HepG2 (cell line): ENCODE results near the gene SPATA33. TPM values are rescaled to one million over a fixed set of nuclear protein-coding genes. Genes with fewer than 3 reads are reported as not detected.

Source experiments
- BCL6 ChIP-seq: IDR thresholded peaks from 2 replicates; pipeline ENCODE4 v1.6.1; 2016; ENCODE audit warnings: missing genetic modification reagents, missing compliant biosample characterization
- DR1 ChIP-seq: sonication (generic); formaldehyde crosslinking; IDR thresholded peaks from 2 replicates; pipeline ENCODE4 v1.8.0; 2021; ENCODE audit warnings: mild to moderate bottlenecking, missing genetic modification reagents, inconsistent platforms
- ELF1 ChIP-seq: sonication (generic); formaldehyde crosslinking; IDR thresholded peaks from 2 replicates; pipeline ENCODE4 v1.4.0; 2020; ENCODE audit warnings: missing genetic modification reagents
- ESRRA ChIP-seq: sonication (generic); formaldehyde crosslinking; IDR thresholded peaks from 2 replicates; pipeline ENCODE4 v1.5.1; 2020; ENCODE audit warnings: mild to moderate bottlenecking, low read depth, missing genetic modification reagents
- GFI1 ChIP-seq: sonication (generic); formaldehyde crosslinking; IDR thresholded peaks from 2 replicates; pipeline ENCODE4 v1.5.0; 2020; ENCODE audit warnings: missing genetic modification reagents, mild to moderate bottlenecking, borderline replicate concordance
- GMEB1 ChIP-seq: sonication (generic); formaldehyde crosslinking; IDR thresholded peaks from 2 replicates; pipeline ENCODE4 v1.5.1; 2020; ENCODE audit warnings: missing genetic modification reagents, mild to moderate bottlenecking, borderline replicate concordance
- HNF4A ChIP-seq: sonication (generic); formaldehyde crosslinking; IDR thresholded peaks from 2 replicates; pipeline ENCODE4 v1.4.0; 2020; ENCODE audit warnings: missing genetic modification reagents
- MXI1 ChIP-seq: IDR thresholded peaks from 3 replicates; pipeline ENCODE4 v1.6.1; 2012; ENCODE audit warnings: low read depth, low read length, inconsistent platforms, borderline replicate concordance
- NCOR1 ChIP-seq: fragments of 200-600 bp; sonication (generic); IDR thresholded peaks from 2 replicates; pipeline ENCODE4 v1.7.0; 2017; ENCODE audit warnings: antibody characterized with exemption, low read length, borderline replicate concordance
- RFX5 ChIP-seq: IDR thresholded peaks from 2 replicates; pipeline ENCODE4 v1.6.1; 2011; ENCODE audit warnings: low read depth, low read length, improper control_type of control experiment
- RFXAP ChIP-seq: sonication (generic); formaldehyde crosslinking; IDR thresholded peaks from 2 replicates; pipeline ENCODE4 v1.4.0; 2020; ENCODE audit warnings: missing genetic modification reagents, borderline replicate concordance
- RNF2 ChIP-seq: fragments of 450-650 bp; conservative IDR thresholded peaks from 2 replicates; pipeline ENCODE4 v1.6.1; 2016; ENCODE audit warnings: low read depth
- SMAD9 ChIP-seq: sonication (generic); formaldehyde crosslinking; IDR thresholded peaks from 2 replicates; pipeline ENCODE4 v1.5.1; 2020; ENCODE audit warnings: mild to moderate bottlenecking, missing genetic modification reagents
- SP5 ChIP-seq: IDR thresholded peaks from 2 replicates; pipeline ENCODE4 v1.6.1; 2016; ENCODE audit warnings: low read depth, borderline replicate concordance
- SRY ChIP-seq: sonication (generic); formaldehyde crosslinking; IDR thresholded peaks from 2 replicates; pipeline ENCODE4 v1.8.0; 2022; ENCODE audit warnings: mild to moderate bottlenecking, missing genetic modification reagents
- TBL1XR1 ChIP-seq: fragments of 150-350 bp; IDR thresholded peaks from 2 replicates; pipeline ENCODE4 v1.6.1; 2014; ENCODE audit warnings: borderline replicate concordance, low read length; ENCODE audit not compliant: partially characterized antibody
- TBX3 ChIP-seq: fragments of 450-650 bp; IDR thresholded peaks from 2 replicates; pipeline ENCODE4 v1.6.1; 2017; ENCODE audit warnings: antibody characterized with exemption, mild to moderate bottlenecking, inconsistent platforms, borderline replicate concordance
- ZBTB8A ChIP-seq: sonication (generic); formaldehyde crosslinking; IDR thresholded peaks from 2 replicates; pipeline ENCODE4 v1.4.0; 2020; ENCODE audit warnings: mild to moderate bottlenecking, low read depth, missing genetic modification reagents, borderline replicate concordance
- ZNF138 ChIP-seq: sonication (generic); formaldehyde crosslinking; IDR thresholded peaks from 2 replicates; pipeline ENCODE4 v1.5.0; 2020; ENCODE audit warnings: mild to moderate bottlenecking, low read depth, missing genetic modification reagents
- ZNF180 ChIP-seq: sonication (generic); formaldehyde crosslinking; IDR thresholded peaks from 2 replicates; pipeline ENCODE4 v1.4.0; 2020; ENCODE audit warnings: low read depth, missing genetic modification reagents, borderline replicate concordance
- ZNF263 ChIP-seq: sonication (generic); formaldehyde crosslinking; IDR thresholded peaks from 2 replicates; pipeline ENCODE4 v1.4.0; 2020; ENCODE audit warnings: missing genetic modification reagents
- ZNF549 ChIP-seq: sonication (generic); formaldehyde crosslinking; IDR thresholded peaks from 2 replicates; pipeline ENCODE4 v1.5.0; 2020; ENCODE audit warnings: missing genetic modification reagents
- ZNF598 ChIP-seq: sonication (generic); formaldehyde crosslinking; IDR thresholded peaks from 2 replicates; pipeline ENCODE4 v1.5.1; 2020; ENCODE audit warnings: mild to moderate bottlenecking, missing genetic modification reagents, borderline replicate concordance
- ZNF605 ChIP-seq: sonication (generic); formaldehyde crosslinking; IDR thresholded peaks from 2 replicates; pipeline ENCODE4 v1.8.0; 2022; ENCODE audit warnings: mild to moderate bottlenecking, missing genetic modification reagents
- polyA plus RNA-seq, 8 experiments: library from polyadenylated mRNA; depleted of rRNA in 3 of 8; stranded (reverse) in 7 of 8; unstranded in 1 of 8; fragments of >200 nt; fragmentation: Illumina TruSeq in 4 of 8; extraction: Trizol in 4 of 8; gene quantifications; 2 replicates each; pipeline versions ENCODE4 v1.2.1 to v1.2.3, GENCODE V29; 2011 to 2016; ENCODE audit warnings: low read depth in 4 of 8, missing spikeins in 1 of 8, mixed read lengths in 1 of 8; ENCODE audit not compliant: insufficient read depth in 1 of 8
- total RNA-seq, 5 experiments: library from RNA; depleted of rRNA; stranded (reverse); fragments of >200 nt; fragmentation: Illumina TruSeq; extraction: Trizol; gene quantifications; 2 replicates each; pipeline ENCODE4 v1.2.3, GENCODE V29; 2016; ENCODE audit warnings: low read depth in 1 of 5
- TF ChIP-seq, protein P1 (sequence below): IDR thresholded peaks from 2 replicates; pipeline ENCODE4 v1.6.1; 2016; ENCODE audit warnings: low read depth, control low read depth
- TF ChIP-seq, protein P2 (sequence below): IDR thresholded peaks from 2 replicates; pipeline ENCODE4 v1.6.1; 2016; ENCODE audit warnings: mild to moderate bottlenecking

Gene SPATA33
- total and polyA plus RNA-seq, 2 of the 13 experiments (the other 11 are each of a cell fraction or from before 2014, with no cell fraction given): 5.7 to 11.0 TPM

GRCh38 chr16:89691986-89692569, 34.4 kb downstream of the SPATA33 start (continued):
- no peak for TF ChIP-seq GMEB1 (CRISPR knock-in tag)
- TF ChIP-seq ZNF598: no peak
- TF ChIP-seq NCOR1: no peak
- 0 out of 2 replicates have a peak, but pooled peaks have one; percentile 37 for TF ChIP-seq ZNF138 (CRISPR knock-in tag)
- TF ChIP-seq RFX5: no peak
- peak; percentile 58; the same call in 1 of the 2 replicates for TF ChIP-seq ZNF605 (CRISPR knock-in tag)
- TF ChIP-seq TBX3: no peak
- no peak for TF ChIP-seq MXI1
- peak; percentile 31; the same call in 1 of the 2 replicates for TF ChIP-seq HNF4A (CRISPR knock-in tag)
- TF ChIP-seq SRY: no peak
- 0 out of 2 replicates have a peak, but pooled peaks have one; percentile 34 for TF ChIP-seq ZNF263
- TF ChIP-seq ZBTB8A (CRISPR knock-in tag): no peak
- TF ChIP-seq, protein P1, sequence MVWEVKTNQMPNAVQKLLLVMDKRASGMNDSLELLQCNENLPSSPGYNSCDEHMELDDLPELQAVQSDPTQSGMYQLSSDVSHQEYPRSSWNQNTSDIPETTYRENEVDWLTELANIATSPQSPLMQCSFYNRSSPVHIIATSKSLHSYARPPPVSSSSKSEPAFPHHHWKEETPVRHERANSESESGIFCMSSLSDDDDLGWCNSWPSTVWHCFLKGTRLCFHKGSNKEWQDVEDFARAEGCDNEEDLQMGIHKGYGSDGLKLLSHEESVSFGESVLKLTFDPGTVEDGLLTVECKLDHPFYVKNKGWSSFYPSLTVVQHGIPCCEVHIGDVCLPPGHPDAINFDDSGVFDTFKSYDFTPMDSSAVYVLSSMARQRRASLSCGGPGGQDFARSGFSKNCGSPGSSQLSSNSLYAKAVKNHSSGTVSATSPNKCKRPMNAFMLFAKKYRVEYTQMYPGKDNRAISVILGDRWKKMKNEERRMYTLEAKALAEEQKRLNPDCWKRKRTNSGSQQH (CRISPR knock-in tag): no peak
- TF ChIP-seq SMAD9 (CRISPR knock-in tag): no peak
- TF ChIP-seq ESRRA: no peak
- TF ChIP-seq BCL6: peak; percentile 55
- TF ChIP-seq GFI1 (CRISPR knock-in tag): no peak
- TF ChIP-seq, protein P2, sequence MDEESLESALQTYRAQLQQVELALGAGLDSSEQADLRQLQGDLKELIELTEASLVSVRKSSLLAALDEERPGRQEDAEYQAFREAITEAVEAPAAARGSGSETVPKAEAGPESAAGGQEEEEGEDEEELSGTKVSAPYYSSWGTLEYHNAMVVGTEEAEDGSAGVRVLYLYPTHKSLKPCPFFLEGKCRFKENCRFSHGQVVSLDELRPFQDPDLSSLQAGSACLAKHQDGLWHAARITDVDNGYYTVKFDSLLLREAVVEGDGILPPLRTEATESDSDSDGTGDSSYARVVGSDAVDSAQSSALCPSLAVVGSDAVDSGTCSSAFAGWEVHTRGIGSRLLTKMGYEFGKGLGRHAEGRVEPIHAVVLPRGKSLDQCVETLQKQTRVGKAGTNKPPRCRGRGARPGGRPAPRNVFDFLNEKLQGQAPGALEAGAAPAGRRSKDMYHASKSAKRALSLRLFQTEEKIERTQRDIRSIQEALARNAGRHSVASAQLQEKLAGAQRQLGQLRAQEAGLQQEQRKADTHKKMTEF: no peak
- no peak for TF ChIP-seq RNF2
- TF ChIP-seq SP5 (CRISPR knock-in tag): 0 out of 2 replicates have a peak, but pooled peaks have one; percentile 32
- TF ChIP-seq TBL1XR1: no peak
- no peak for TF ChIP-seq ZNF549
- TF ChIP-seq ZNF180 (CRISPR knock-in tag): no peak
- TF ChIP-seq RFXAP (CRISPR knock-in tag): no peak
- 0 out of 2 replicates have a peak, but pooled peaks have one; percentile 30 for TF ChIP-seq ELF1 (CRISPR knock-in tag)
- TF ChIP-seq DR1 (CRISPR knock-in tag): no peak
